ENCODE results near the gene ETV3.
A peak's percentile ranks its signal among the peaks of the same experiment; 100 is the strongest.

ETV3 gene

DNA sequence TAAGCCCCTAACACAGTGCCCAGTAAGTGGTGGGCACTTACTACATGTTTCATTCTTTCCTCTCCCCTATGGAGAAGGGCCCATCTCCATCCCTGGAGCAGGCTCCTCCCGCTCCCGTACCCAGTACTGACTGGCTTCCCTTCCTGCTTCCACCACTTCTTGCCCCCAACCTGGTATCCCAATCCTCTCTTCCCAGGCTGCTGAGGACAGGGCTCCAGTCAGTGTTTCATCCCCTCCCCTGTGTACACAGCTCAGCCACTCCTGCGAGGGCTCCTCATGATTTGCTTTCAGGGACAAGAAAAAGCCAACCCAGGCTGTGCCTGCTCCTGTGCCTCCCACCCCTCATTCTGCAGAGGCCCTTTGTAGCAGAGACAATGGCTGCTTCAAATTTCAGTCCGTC is 20.8 kb upstream of the ETV3 start:
- no peak for DNase-seq

- DNase-seq = no peak
Measured at GRCh38 chr1:157157501-157158190, 19.5 kb upstream of the ETV3 start.

DNA sequence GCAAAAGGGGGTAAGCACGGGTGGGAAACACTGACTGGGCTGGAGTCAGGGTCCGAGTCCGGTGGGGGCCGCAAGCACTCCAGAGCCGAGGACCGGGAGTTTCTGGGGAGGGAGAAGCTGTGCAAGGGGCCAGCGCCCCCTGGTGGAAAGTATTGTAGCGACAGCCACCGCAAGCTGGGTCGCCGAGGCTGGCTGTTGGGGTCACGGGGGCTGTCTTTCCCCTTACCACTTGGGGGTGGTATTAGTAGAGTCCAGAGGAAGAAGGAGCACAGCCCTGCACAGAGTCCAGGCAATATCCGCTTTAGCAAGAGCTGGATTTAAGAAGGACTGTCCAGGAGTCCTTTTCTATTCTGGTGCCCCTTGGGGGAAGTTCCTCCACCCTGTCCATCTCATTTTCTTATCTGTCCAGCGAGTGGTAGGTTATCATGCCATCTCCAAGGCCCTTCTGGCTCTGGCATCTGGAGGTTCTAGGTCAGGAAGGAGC is 17.9 kb upstream of the ETV3 start:
- peak; percentile 83 for DNase-seq

DNA sequence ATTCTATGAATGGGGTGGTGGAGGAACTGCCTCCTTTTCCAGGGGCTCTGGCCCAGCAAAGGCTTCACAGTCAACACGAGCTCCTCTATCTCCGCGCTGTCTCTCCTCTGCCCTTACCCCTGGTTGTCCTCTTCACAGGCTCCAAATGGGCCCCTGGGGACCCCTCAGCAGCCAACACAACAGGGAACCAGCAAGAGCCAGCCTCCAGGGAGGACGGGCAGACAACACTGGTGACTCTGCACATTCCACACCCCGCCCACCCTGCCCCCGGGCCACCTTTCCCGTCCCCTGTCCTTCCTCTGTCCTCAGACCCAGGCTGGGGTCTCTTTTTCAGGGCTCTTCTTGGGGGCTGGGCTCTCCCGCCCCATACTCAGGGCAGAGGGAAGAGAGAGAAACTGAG is 17.5 kb upstream of the ETV3 start:
- no peak for DNase-seq

- peak; percentile 82 for DNase-seq
Measured at GRCh38 chr1:157154940-157155514, 16.8 kb upstream of the ETV3 start.

- DNase-seq = no peak
Measured at GRCh38 chr1:157154291-157154690, 16.1 kb upstream of the ETV3 start.

DNA sequence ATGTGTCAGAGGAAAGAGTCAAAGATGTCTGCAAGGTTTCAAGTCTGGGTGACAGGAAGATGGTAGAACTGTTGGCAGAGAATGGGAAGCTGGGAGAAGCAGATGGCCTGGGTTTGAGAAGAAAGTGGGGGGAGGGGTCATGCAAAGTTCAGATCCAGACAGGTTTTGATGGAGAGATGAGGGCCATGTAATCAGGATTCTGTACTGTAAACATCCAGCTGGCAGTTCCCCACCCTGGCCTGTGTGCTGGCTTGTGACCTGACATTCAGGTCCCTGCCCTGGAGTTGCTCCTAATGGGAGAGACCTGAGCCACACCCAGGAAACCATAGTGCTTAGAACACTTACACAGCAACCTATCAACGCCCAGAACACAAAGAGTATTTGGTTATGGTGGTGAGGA is 15.6 kb upstream of the ETV3 start:
- no peak for DNase-seq

- DNase-seq = no peak
Measured at GRCh38 chr1:157152510-157152909, 14.3 kb upstream of the ETV3 start.

GRCh38 chr1:157151506-157151905 is 13.3 kb upstream of the ETV3 start:
- no peak for DNase-seq

GRCh38 chr1:157151073-157151472 is 12.9 kb upstream of the ETV3 start:
- no peak for DNase-seq

DNA sequence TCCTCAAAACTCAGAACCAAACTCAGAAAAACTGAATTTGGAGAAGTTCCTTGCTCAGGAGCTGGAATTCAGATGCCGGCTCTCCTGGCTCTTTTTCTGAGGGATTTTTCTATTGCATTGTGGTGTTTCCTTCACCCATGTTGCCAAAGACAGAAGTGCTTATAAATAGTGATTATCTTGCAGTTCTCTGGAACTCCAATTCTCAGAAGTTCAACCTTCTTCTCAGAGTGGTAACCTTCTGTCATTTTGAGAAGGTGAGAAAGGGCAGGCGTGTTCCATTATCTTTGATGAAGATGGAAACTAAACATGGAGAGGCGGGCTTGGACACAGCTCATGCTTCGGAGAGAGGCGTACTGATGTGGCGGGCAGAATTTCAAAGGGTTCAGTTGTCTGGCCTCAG is 12.4 kb upstream of the ETV3 start:
- DNase-seq = no peak

DNA sequence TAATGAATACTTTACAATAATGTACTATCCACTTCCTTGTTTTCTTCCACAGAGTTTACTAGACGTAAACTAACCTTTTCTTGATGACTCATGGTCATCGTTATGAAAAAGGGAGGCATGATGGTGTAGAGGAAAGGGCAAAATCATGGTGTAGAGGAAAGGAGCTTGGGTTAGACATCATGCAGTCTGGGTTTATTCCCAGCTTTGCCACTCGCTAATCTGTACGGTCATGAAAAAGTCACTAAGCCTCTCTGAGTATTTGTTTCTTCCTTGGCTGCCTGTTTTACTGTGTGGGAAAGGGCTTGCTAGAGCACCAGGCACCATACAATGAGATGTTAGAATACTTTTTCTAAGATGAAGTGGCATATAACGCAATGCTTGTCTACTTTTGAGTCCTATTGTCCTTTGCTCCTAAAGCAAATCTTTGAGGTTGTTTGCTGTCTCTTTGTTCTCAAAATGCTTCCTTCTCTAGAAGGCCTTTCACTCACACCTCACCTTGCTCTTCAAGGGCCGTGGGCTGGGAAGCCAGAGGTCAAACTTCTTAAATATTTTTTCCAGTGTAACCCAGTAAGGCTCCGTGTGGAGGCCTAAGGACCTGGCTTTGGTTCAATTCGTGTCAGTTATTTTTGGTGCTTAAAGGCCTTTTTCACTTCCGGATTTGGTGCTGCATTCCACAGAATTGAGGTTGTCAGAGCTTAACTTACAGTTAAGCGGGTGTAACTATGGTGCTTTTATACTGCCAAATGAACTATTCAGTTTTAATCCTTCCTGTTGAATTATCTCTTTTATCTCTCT is 9.9 kb upstream of the ETV3 start:
- DNase-seq = no peak

DNA sequence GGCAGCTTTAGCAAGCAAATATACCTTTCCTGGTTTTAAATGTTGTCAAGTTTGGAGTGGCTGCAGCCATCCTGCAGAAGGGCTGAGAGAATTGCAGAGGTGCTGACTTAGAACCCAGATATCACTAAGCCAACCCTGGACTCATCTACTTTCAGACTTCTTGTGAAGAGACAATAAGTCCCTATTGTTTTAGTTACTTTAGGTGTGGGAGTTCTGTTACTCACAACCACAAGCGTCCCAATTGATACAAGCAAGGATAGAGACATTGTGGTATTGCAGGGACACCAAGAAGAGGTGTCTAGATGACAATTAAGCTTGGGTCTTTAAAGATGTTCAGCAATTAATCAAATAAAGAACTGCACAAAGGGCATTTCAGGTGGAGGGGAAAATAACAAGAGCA is 8.8 kb upstream of the ETV3 start:
- no peak for DNase-seq

- no peak for DNase-seq
Measured at GRCh38 chr1:157146244-157146643, 8.0 kb upstream of the ETV3 start.

DNA sequence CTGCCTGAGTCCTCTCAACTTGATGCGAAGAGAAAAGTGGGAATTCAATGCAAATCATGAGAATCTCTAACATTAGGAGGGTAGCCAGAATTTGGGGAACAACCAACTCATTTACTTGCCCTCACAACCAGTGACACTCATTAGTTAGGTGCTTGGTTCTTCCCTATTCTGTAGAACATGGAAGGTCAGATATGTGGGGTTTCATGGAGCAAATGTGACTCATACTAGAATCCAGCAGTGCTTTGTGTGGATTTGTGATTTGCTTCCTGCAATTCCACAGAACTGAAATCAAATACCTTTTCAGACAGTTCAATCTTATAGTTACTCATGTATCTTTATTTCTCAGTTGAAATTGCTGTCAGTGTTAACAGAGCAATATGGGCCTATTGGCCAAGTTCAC is 6.9 kb upstream of the ETV3 start:
- no peak for DNase-seq

GRCh38 chr1:157144509-157144908 is 6.3 kb upstream of the ETV3 start:
- no peak for DNase-seq

DNA sequence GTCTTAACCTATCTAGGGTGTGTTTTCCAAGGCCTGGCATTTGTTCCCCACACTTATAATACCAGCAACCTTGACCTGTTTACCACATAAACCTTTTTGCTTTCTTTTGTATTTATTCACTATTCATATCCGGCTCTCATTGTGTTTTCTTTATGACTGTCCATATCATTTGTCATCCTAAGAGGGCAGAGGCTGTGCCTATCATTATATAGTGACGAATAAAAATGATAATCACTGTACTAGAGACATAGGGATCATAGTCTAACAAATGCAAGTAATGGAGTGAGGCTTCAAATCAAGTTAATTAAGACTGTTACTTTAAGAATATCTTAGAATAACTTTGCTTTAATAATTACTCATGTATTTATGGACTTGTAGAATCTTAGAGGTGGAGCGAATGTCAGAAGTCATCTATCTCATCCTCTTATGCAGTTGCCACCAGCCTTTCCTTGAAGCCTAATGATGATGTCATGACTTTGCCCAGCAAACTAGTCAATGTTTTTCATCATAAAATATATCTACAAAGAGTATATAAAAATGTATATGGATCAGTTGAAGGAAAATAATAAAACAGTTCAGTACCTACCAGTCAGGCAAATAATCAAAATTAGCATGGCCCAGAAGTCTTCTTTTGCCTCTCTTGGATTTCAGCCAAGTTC is 4.7 kb upstream of the ETV3 start:
- no peak for DNase-seq

- DNase-seq = no peak
Measured at GRCh38 chr1:157142201-157142600, 4.0 kb upstream of the ETV3 start.

GRCh38 chr1:157141212-157141855 is 3.1 kb upstream of the ETV3 start:
- no peak for DNase-seq

DNA sequence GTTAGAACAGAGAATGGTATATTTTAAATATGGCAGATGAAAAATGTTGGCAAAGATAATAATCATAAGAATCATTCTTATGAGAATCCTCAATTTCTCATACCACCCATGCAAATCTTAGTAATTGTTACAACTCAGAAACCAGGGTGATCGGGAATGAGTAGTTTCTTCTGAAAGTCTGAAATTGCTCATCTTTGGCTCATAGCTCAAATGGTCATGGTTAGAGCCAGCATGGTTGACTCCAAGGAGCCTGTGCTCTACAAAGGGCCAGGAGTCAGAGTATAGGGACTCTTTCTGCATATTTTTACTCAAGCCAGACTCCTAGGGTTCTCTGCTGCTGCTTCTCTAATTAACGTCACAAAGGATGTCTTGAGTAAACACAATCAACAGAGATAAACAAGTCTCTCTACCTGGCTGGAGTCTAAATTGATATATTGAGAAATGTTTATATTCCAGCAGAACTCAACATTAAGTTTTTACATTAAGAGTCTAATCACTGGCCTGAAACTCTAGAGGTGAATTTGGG is 1.9 kb upstream of the ETV3 start:
- DNase-seq = no peak

DNA sequence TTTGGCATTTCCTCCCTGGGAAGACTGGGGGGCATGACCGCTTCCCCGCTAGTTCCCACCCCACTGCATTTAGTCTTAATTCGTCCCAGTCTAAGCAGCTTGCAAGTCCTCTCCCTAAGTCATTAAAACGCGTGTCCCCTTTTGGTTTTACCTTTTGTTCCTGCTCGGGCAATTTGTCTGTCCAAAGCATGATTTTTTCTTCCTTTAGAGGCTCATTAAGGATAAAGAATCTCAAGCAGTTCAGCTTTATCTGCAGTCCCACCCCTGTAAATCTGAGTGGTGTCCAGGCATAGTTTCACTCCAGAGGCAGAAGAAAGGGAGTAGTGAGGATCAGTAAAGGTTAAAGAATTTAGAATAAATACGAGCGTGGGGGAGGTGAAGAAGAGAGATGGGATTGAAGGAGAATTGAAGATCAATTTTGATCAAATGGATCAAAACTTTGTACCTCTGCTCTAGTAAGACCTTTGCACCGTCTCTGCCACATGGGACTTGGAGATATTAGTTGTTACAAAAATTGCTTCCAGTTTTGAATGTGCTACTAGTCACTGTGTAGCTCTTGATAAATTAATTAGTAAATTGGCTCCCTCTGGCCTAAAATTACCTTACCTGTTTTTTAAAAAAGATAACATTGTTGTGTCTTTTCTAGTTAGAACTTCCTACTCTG is 989 bp upstream of the ETV3 start:
- DNase-seq = no peak
